AG10803 (cell line): ENCODE measurements around the gene CTXN1.

Experiments
- DNase-seq: peaks from one replicate; pipeline ENCODE4 v3.0.0; 2010; ENCODE audit warnings: low read depth
- H3K4me3 ChIP-seq: 2 replicates; pipeline ENCODE4 v1.5.1; 2011; ENCODE audit warnings: mild to moderate bottlenecking, low read length, control low read depth
- CTCF ChIP-seq: conservative IDR thresholded peaks from 2 replicates; pipeline ENCODE4 v1.5.1; 2011; ENCODE audit warnings: mild to moderate bottlenecking, low read length, control low read depth, inconsistent platforms

The CTXN1 gene

GRCh38 chr19:7928741-7929701 is 3.1 kb upstream of the CTXN1 start:
- peak; percentile 89 for DNase-seq
- no peak overlapping the region for H3K4me3 ChIP-seq
- peak; percentile 42 for TF ChIP-seq CTCF

DNA sequence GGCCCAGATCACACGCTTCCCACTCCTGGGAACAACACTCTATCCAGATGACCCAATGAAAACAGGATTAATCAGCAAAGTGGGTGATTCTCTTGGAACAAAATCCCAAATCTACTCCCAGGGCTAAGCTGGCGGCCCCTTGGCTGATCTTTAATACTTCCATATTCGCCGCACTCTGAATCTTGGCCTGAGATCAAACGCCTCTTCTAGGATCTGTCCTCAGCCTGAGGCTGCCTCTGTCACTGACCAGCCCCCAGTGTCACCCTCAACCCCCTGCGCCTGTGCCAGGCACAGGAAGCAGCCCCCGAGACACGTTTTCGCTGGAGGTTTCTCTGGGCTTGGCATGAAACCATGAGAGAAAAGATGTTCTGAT is 2.4 kb upstream of the CTXN1 start:
- DNase-seq: no peak
- TF ChIP-seq CTCF: no peak
- no peak overlapping the region for H3K4me3 ChIP-seq

- no peak for DNase-seq
- no peak overlapping the region for H3K4me3 ChIP-seq
- no peak for TF ChIP-seq CTCF
Observed at GRCh38 chr19:7927605-7928333, 1.8 kb upstream of the CTXN1 start.

- H3K4me3 ChIP-seq: no peak overlapping the region
- TF ChIP-seq CTCF: no peak
- DNase-seq: no peak
Observed at GRCh38 chr19:7926727-7927604, 1.0 kb upstream of the CTXN1 start.

DNA sequence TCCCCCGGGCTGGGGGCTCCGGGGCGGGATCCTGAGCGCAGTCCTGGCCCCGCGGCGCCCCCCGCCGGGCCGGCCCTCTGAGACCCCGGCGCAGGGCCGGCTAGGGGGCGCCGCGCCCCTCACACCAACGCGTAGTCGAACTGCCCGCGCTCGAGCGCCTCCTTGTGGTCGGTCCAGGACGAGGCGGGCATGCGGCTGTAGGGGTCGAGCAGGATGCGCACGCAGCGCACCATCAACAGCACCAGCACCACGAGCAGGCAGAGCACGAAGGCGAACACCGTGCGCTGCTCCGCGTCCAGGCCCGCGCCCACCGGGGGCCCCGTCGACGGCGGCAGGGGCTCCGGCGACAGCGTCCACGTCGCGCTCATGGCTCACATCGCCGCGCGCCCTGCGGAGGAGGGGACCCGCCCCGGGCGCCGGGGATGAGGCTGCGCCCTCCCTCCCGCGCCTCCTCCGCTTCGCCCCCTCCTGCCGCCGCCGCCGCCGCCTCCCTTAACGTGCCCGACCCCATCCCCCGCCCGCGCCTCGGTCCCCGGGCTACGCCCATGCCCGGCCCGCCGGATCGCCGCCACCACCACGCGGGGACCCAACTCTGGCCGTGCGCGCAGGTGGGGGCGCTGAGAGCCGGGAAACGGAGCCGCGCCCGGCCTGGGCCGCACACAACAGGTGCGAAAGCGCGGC is 624 bp downstream of the CTXN1 start:
- peak overlapping the region; percentile 22 for H3K4me3 ChIP-seq
- DNase-seq: peak; percentile 48
- TF ChIP-seq CTCF: peak; percentile 62

- no peak overlapping the region for H3K4me3 ChIP-seq
Observed at GRCh38 chr19:7924651-7925170, 1.2 kb downstream of the CTXN1 start.

More at GRCh38 chr19:7924651-7925170, 1.2 kb downstream of the CTXN1 start:
- no peak for DNase-seq
- no peak for TF ChIP-seq CTCF
